SU-DHL-6 (cell line): ENCODE data around the gene RBFOX2.

Experiments used
- H2AFZ ChIP-seq: fragments of 200-600 bp; sonication (generic); 2 replicates; pipeline ENCODE4 v1.6.1; 2014; ENCODE audit warnings: low read depth, mild to moderate bottlenecking, moderate library complexity, mixed read lengths, antibody characterized with exemption, low read length; ENCODE audit not compliant: severe bottlenecking
- H3F3A ChIP-seq: fragments of 200-600 bp; shearing (Covaris generic); 2 replicates; pipeline ENCODE4 v1.6.0; 2016; ENCODE audit warnings: antibody characterized with exemption, mild to moderate bottlenecking; ENCODE audit not compliant: insufficient read depth
- H3K27ac ChIP-seq: fragments of 200-600 bp; sonication (generic); 2 replicates; pipeline ENCODE4 v1.5.1; 2016; ENCODE audit warnings: low read depth, mild to moderate bottlenecking, low read length, moderate library complexity, mixed read lengths
- H3K27me3 ChIP-seq: fragments of 200-600 bp; sonication (generic), shearing (Covaris generic); 2 replicates; pipeline ENCODE4 v1.6.0; 2014; ENCODE audit warnings: mild to moderate bottlenecking, low read length
- H3K36me3 ChIP-seq: fragments of 200-600 bp; sonication (generic); 2 replicates; pipeline ENCODE4 v1.6.1; 2014; ENCODE audit warnings: mild to moderate bottlenecking, low read length, mixed read lengths
- H3K4me2 ChIP-seq: fragments of 300-600, 200-600 bp; shearing (Covaris generic), sonication (generic); 2 replicates; pipeline ENCODE4 v1.6.0; 2014; ENCODE audit warnings: low read length, low read depth, mild to moderate bottlenecking; ENCODE audit not compliant: poor library complexity, severe bottlenecking
- H3K4me3 ChIP-seq: fragments of 200-600 bp; sonication (generic); 2 replicates; pipeline ENCODE4 v1.5.1; 2014; ENCODE audit warnings: antibody characterized with exemption, low read length, mild to moderate bottlenecking, mixed read lengths; ENCODE audit not compliant: insufficient read depth, poor library complexity, severe bottlenecking
- H3K79me2 ChIP-seq: fragments of 200-600 bp; sonication (generic); 2 replicates; pipeline ENCODE4 v1.6.1; 2014; ENCODE audit warnings: mild to moderate bottlenecking, low read length, moderate library complexity; ENCODE audit not compliant: insufficient read depth
- H3K9ac ChIP-seq: fragments of 200-600 bp; sonication (generic); 2 replicates; pipeline ENCODE4 v1.7.0; 2014; ENCODE audit warnings: mild to moderate bottlenecking, low read length
- H3K9me2 ChIP-seq: fragments of 200-600 bp; sonication (generic); replicated peaks from 2 replicates; pipeline ENCODE4 v1.6.1; 2014; ENCODE audit warnings: low read length; ENCODE audit not compliant: insufficient read depth
- H3K9me3 ChIP-seq: fragments of 200-600 bp; sonication (generic); 2 replicates; pipeline ENCODE4 v1.6.1; 2014; ENCODE audit warnings: low read length, mixed read lengths; ENCODE audit not compliant: insufficient read depth
- H4K20me1 ChIP-seq: fragments of 200-600 bp; sonication (generic); 2 replicates; pipeline ENCODE4 v1.6.1; 2014; ENCODE audit warnings: low read depth, mild to moderate bottlenecking, antibody characterized with exemption, low read length, moderate library complexity, mixed read lengths
- EZH2phosphoT487 ChIP-seq: fragments of 200-600 bp; sonication (generic), shearing (Covaris generic); conservative IDR thresholded peaks from 2 replicates; pipeline ENCODE4 v1.6.1; 2018; ENCODE audit warnings: mild to moderate bottlenecking, antibody characterized with exemption, low read length, moderate library complexity, mixed read lengths
- TF ChIP-seq, protein P1 (sequence below): fragments of 200-600 bp; sonication (generic); IDR thresholded peaks from one replicate; pipeline ENCODE4 v1.5.1; 2017; ENCODE audit warnings: antibody characterized with exemption, mild to moderate bottlenecking, low read length, moderate library complexity; ENCODE audit not compliant: insufficient read depth, poor library complexity, severe bottlenecking

Gene RBFOX2

DNA sequence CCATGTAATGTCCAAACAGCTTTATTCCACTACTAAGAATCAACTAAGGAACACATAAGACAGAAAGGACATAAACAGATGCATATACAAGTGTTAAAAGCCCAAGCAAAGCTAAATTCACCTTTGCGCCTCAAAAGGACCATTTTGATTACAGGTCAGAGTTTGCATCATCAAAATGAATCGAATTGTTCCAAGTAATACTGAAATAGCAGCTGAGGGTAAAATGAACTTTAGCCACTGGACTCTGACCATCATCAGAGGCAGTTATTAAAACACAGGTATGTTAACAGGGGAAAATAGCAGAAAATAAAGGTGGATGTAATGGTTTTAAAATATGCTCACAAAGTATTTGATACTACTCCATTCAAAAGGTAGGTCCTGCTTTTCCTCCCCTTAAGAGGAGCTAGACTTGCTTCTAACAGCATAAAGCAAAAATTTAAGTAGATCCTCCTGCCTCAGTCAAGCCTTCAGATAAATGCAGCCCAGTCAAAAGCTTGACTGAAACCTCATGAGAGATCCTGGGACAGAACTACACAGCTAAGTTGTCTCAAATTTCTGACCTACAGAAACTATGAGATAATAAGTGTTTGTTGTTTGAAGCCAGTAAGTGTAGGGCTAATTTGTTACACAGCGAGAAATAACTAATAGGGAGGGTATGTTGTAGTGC lies 35.4 kb downstream of the RBFOX2 start:
- Histone ChIP-seq H3K9me3 (no peaks in the 10 kb centered on the region), H3K4me2 (no peak overlapping the region), H3K79me2 (no peaks in the 10 kb centered on the region), H2AFZ (no peak overlapping the region), H3K4me3 (no peak overlapping the region), H3K36me3 (no peaks in the 10 kb centered on the region), H4K20me1 (no peaks in the 10 kb centered on the region), H3K27me3 (no peaks in the 10 kb centered on the region), H3K9me2 (no peaks in the 10 kb centered on the region), H3K9ac (no peak overlapping the region), H3K27ac (no peak overlapping the region), H3F3A (no peaks in the 10 kb centered on the region)
- TF ChIP-seq, protein P1, sequence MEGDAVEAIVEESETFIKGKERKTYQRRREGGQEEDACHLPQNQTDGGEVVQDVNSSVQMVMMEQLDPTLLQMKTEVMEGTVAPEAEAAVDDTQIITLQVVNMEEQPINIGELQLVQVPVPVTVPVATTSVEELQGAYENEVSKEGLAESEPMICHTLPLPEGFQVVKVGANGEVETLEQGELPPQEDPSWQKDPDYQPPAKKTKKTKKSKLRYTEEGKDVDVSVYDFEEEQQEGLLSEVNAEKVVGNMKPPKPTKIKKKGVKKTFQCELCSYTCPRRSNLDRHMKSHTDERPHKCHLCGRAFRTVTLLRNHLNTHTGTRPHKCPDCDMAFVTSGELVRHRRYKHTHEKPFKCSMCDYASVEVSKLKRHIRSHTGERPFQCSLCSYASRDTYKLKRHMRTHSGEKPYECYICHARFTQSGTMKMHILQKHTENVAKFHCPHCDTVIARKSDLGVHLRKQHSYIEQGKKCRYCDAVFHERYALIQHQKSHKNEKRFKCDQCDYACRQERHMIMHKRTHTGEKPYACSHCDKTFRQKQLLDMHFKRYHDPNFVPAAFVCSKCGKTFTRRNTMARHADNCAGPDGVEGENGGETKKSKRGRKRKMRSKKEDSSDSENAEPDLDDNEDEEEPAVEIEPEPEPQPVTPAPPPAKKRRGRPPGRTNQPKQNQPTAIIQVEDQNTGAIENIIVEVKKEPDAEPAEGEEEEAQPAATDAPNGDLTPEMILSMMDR, result no peak
- no peak for TF ChIP-seq EZH2phosphoT487

DNA sequence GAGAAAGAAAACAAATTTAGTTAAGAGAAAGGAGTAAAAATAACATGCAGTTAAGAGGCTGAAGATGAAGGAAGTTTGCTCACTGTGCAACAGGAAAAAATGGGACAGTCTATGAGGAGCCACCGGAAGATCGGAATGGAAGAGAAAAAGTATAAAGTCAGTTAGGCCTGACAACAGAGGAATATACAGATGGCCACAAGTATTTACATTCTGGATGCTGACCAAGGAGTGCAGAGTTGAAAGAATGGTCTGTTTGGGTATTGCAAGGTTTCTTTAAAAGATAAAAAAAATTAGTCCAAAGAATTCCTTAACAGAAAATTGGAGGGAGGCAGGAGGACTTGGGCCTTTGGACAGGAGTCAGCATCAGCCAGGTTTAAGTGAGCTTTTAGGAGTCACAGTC lies 37.5 kb downstream of the RBFOX2 start:
- TF ChIP-seq, protein P1, result no peak
- TF ChIP-seq EZH2phosphoT487, result no peak
- no peaks in the 10 kb centered on the region for H3K79me2 ChIP-seq

DNA sequence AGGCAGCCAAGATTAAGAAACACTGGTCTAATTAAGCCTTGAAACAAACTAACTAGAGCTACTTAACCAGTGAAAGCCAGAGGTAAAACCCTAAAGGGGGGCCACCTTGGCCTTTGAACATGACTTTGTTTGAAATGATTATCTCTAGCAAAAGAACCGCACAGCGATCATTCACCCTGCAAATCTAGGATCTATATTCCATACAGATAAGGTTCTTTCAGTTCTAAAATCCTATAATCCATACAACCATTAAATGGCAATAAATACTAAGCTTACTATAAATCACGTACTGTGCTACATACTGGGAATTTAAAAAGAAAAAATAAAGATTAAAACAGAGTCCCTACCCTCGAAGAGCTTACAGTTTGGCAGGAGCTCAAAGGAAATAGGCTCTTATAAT lies 40.6 kb downstream of the RBFOX2 start:
- H3K79me2 ChIP-seq, result no peaks in the 10 kb centered on the region
- H3K27ac ChIP-seq, result no peak overlapping the region
- H3K4me3 ChIP-seq, result no peak overlapping the region
- H3K9me2 ChIP-seq, result no peaks in the 10 kb centered on the region
- H3K9ac ChIP-seq, result no peak overlapping the region
- H3K4me2 ChIP-seq, result no peak overlapping the region
- H3K36me3 ChIP-seq, result no peaks in the 10 kb centered on the region
- no peak overlapping the region for H2AFZ ChIP-seq
- H3K9me3 ChIP-seq, result no peaks in the 10 kb centered on the region
- no peaks in the 10 kb centered on the region for H4K20me1 ChIP-seq
- no peaks in the 10 kb centered on the region for H3K27me3 ChIP-seq
- TF ChIP-seq EZH2phosphoT487, result no peak
- TF ChIP-seq, protein P1, result no peak
- no peaks in the 10 kb centered on the region for H3F3A ChIP-seq

More for the DNA sequence above, 37.5 kb downstream of the RBFOX2 start:
- H3K4me2 ChIP-seq, result no peak overlapping the region
- H3K9ac ChIP-seq, result no peak overlapping the region
- no peak overlapping the region for H2AFZ ChIP-seq
- no peak overlapping the region for H3K4me3 ChIP-seq
- no peaks in the 10 kb centered on the region for H3F3A ChIP-seq
- H3K27me3 ChIP-seq, result no peaks in the 10 kb centered on the region
- H4K20me1 ChIP-seq, result no peaks in the 10 kb centered on the region
- no peaks in the 10 kb centered on the region for H3K9me2 ChIP-seq
- H3K36me3 ChIP-seq, result no peaks in the 10 kb centered on the region
- H3K9me3 ChIP-seq, result no peaks in the 10 kb centered on the region
- no peak overlapping the region for H3K27ac ChIP-seq
